ENCODE measurements around the gene CHAMP1.
"Not testable (repeated sequence)": the region's sequence is repeated elsewhere in the genome, so short reads cannot be mapped to it uniquely, and the experiment has no call there.

The CHAMP1 gene

GRCh38 chr13:114303700-114304327 lies 10.5 kb upstream of the CHAMP1 start:
- DNase-seq = no peak

GRCh38 chr13:114304346-114305034 lies 9.8 kb upstream of the CHAMP1 start:
- no peak for DNase-seq

- no peak for DNase-seq
Measured at GRCh38 chr13:114309086-114309485, 5.2 kb upstream of the CHAMP1 start.

- DNase-seq = no peak
Measured at GRCh38 chr13:114309806-114310410, 4.4 kb upstream of the CHAMP1 start.

GRCh38 chr13:114310956-114311355 lies 3.3 kb upstream of the CHAMP1 start:
- no peak for DNase-seq

- no peak for DNase-seq
Measured at GRCh38 chr13:114311387-114311786, 2.9 kb upstream of the CHAMP1 start.

- no peak for DNase-seq
Measured at GRCh38 chr13:114311908-114312307, 2.4 kb upstream of the CHAMP1 start.

GRCh38 chr13:114313061-114313860 lies 1.0 kb upstream of the CHAMP1 start:
- no peak for DNase-seq

- no peak for DNase-seq
Measured at GRCh38 chr13:114315074-114315785, 927 bp downstream of the CHAMP1 start.

GRCh38 chr13:114318624-114319023 lies 4.3 kb downstream of the CHAMP1 start:
- no peak for DNase-seq

- DNase-seq = no peak
Measured at GRCh38 chr13:114319441-114319913, 5.2 kb downstream of the CHAMP1 start.

GRCh38 chr13:114320065-114320464 lies 5.8 kb downstream of the CHAMP1 start:
- no peak for DNase-seq

GRCh38 chr13:114321256-114321655 lies 7.0 kb downstream of the CHAMP1 start:
- DNase-seq = no peak

- no peak for DNase-seq
Measured at GRCh38 chr13:114323349-114323748, 9.0 kb downstream of the CHAMP1 start.

GRCh38 chr13:114324334-114324733 lies 10.0 kb downstream of the CHAMP1 start:
- DNase-seq = no peak

GRCh38 chr13:114325729-114326128 lies 11.4 kb downstream of the CHAMP1 start:
- no peak for DNase-seq

GRCh38 chr13:114328034-114328433 lies 13.7 kb downstream of the CHAMP1 start:
- DNase-seq = no peak

GRCh38 chr13:114328595-114328994 lies 14.3 kb downstream of the CHAMP1 start:
- no peak for DNase-seq

GRCh38 chr13:114330086-114330485 lies 15.8 kb downstream of the CHAMP1 start:
- no peak for DNase-seq

- not testable (repeated sequence) for DNase-seq
Measured at GRCh38 chr13:114333881-114334280, 19.6 kb downstream of the CHAMP1 start.

- no peak for DNase-seq
Measured at GRCh38 chr13:114334305-114335053, 20.2 kb downstream of the CHAMP1 start.

- DNase-seq = not testable (repeated sequence)
Measured at GRCh38 chr13:114336457-114336856, 22.2 kb downstream of the CHAMP1 start.

Data from activated gamma-delta T cell treated with Interleukin-2 at 50 U/mL for 16 hours (primary cell).